Measurements from ENCODE around the gene ABTB1. TPM values are rescaled to one million over a fixed set of nuclear protein-coding genes. Genes with fewer than 3 reads are reported as not detected.

Gene ABTB1
- total and polyA plus RNA-seq, 3 experiments from 2014 or later = 21.7 to 64.0 (median 23.1) TPM

DNA sequence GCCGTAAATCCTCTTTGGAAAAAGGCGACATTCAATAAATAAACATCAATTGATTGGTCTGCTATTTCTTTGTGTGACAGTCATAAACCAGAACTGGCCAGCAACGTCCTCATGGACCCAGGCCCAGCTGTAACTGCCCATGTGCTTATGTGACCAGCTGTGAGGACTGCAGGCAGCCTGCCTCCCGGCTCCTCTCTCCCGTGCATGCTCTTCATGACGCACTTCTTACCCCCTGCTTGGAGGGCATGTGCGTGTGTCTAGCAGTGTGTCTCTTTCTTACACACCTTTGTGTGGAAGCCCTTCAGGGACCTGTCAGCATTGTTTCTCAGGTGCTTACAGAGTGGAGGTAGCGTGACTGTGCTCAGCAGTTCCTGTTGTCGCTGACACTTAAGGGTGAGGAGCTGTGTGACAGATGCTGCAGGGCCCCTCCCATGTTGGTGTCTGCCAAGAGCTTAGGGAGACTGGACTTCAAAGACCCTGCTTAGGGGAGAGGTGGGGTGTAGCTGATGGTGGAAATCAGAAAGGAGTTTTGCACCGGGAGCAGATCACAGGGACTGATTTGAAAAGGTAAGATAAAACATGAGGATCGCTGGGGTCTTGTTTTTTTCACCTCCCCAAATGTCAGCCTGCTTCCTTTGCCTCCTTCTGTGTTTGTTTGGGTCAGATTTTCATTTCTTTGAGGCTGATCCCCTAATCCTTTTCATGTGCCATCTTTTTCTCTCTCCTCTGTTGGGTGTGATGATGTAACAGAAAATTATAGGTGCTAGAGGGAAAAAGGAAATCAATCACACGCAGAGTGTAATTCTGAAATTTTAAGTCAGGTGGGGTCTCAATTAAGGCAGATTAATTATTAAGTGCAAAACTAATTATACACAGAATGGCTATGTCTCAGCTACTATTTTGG lies 41.7 kb upstream of the ABTB1 start:
- Mint-ChIP-seq H3K27me3 (peaks cover 16 to 33% of the 10 kb centered on the region in 2 donors), H3K4me3 (peak overlapping the region; percentile 41 to 96 (median 72)), H3K9me3 (no peaks in the 10 kb centered on the region), H3K4me1 (peaks cover 40 to 48% (median 43%) of the 10 kb centered on the region in 3 donors), H3K36me3 (peaks cover 0 to 4% (median 2%) of the 10 kb centered on the region in 3 donors), H3K27ac (peak overlapping the region in 1 of 8 donors; percentile 57)
- CTCF ChIA-PET = no interaction called here
- H3K36me3 ChIP-seq (ENCODE audit: insufficient read depth, low read length) = no peaks in the 10 kb centered on the region
- no peak overlapping the region for H3K27ac ChIP-seq (ENCODE audit: low read depth, low read length)
- no peaks in the 10 kb centered on the region for H3K9me3 ChIP-seq (ENCODE audit: low read length)
- no peak overlapping the region for H3K4me3 ChIP-seq (ENCODE audit: low read length)
- H3K27me3 ChIP-seq (ENCODE audit: insufficient read depth, low read length, poor library complexity, severe bottlenecking) = peaks cover 8% of the 10 kb centered on the region
- peaks cover 17% of the 10 kb centered on the region for H3K4me1 ChIP-seq (ENCODE audit: insufficient read depth, low read length)
- POLR2A ChIA-PET = no interaction called here
- DNase-seq = no peak

- no peak overlapping the region for H3K4me3 Mint-ChIP-seq
- H3K27me3 Mint-ChIP-seq = peaks cover 16 to 33% of the 10 kb centered on the region in 2 donors
- Histone ChIP-seq H3K27ac (ENCODE audit: low read depth, low read length) (no peak overlapping the region), H3K4me3 (ENCODE audit: low read length) (no peak overlapping the region), H3K27me3 (ENCODE audit: insufficient read depth, low read length, poor library complexity, severe bottlenecking) (peaks cover 8% of the 10 kb centered on the region), H3K4me1 (ENCODE audit: insufficient read depth, low read length) (peaks cover 19% of the 10 kb centered on the region), H3K9me3 (ENCODE audit: low read length) (no peaks in the 10 kb centered on the region), H3K36me3 (ENCODE audit: insufficient read depth, low read length) (no peaks in the 10 kb centered on the region)
- POLR2A ChIA-PET = no interaction called here
- CTCF ChIA-PET = no interaction called here
- DNase-seq = no peak
- peaks cover 0 to 4% (median 3%) of the 10 kb centered on the region in 3 donors for H3K36me3 Mint-ChIP-seq
- H3K4me1 Mint-ChIP-seq = peaks cover 29 to 38% (median 33%) of the 10 kb centered on the region in 3 donors
- no peaks in the 10 kb centered on the region for H3K9me3 Mint-ChIP-seq
- H3K27ac Mint-ChIP-seq = peak overlapping the region in 1 of 8 donors; percentile 84
These were observed 40.5 kb upstream of the ABTB1 start for GRCh38 chr3:127632035-127632820.

- peaks cover 4% of the 10 kb centered on the region for H3K27me3 ChIP-seq (ENCODE audit: insufficient read depth, low read length, poor library complexity, severe bottlenecking)
- Mint-ChIP-seq H3K9me3 (no peaks in the 10 kb centered on the region), H3K27me3 (peaks cover 11 to 28% of the 10 kb centered on the region in 2 donors), H3K4me1 (peaks cover 20 to 29% (median 23%) of the 10 kb centered on the region in 3 donors), H3K27ac (no peak overlapping the region), H3K4me3 (peak overlapping the region in 1 of 7 donors; percentile 8), H3K36me3 (peaks cover 0 to 5% (median under 1%) of the 10 kb centered on the region in 3 donors)
- no peak overlapping the region for H3K27ac ChIP-seq (ENCODE audit: low read depth, low read length)
- H3K9me3 ChIP-seq (ENCODE audit: low read length) = no peaks in the 10 kb centered on the region
- no peak for DNase-seq
- H3K36me3 ChIP-seq (ENCODE audit: insufficient read depth, low read length) = no peaks in the 10 kb centered on the region
- H3K4me1 ChIP-seq (ENCODE audit: insufficient read depth, low read length) = peaks cover 25% of the 10 kb centered on the region
- no peak overlapping the region for H3K4me3 ChIP-seq (ENCODE audit: low read length)
- POLR2A ChIA-PET = no interaction called here
- CTCF ChIA-PET = interaction anchor here (1.5 kb wide), 1 partner anchor 25 kb away, joined by 3 read pairs; no protein-coding TSS in a partner anchor
These were observed 38.1 kb upstream of the ABTB1 start for GRCh38 chr3:127634653-127635052.

DNA sequence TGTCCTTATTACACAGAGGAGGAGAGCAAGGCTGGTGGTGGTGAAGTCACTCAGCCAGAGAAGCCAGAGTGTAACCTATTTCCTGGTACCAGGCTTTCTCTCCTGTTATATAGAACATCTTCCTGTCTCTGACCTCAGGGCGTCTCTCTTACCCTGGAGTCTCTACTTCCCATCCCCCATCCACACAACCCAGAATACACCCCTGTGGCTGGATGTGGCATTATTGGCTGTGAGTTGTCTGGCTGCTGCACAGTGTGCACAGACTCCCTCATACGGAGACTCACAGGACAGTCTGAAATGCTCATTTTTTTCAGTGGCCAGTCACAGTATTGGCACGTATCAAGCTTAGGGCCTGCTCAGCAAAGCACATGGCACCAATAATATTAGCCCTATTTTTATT lies 35.2 kb upstream of the ABTB1 start:
- Mint-ChIP-seq H3K27me3 (peaks cover 0 to 11% of the 10 kb centered on the region in 2 donors), H3K4me3 (peak overlapping the region in 1 of 7 donors; percentile 42), H3K9me3 (no peaks in the 10 kb centered on the region), H3K36me3 (peaks cover 0 to 8% (median 0%) of the 10 kb centered on the region in 3 donors), H3K4me1 (peaks cover 6 to 11% (median 10%) of the 10 kb centered on the region in 3 donors), H3K27ac (peak overlapping the region in 4 of 8 donors; percentile 48 to 87 (median 60))
- CTCF ChIA-PET = interaction anchor here (0.7 to 0.9 kb wide), 2 partner anchors 11 to 14 kb away, joined by 3 read pairs; no protein-coding TSS in a partner anchor
- H3K4me1 ChIP-seq (ENCODE audit: insufficient read depth, low read length) = peaks cover 9% of the 10 kb centered on the region
- H3K27me3 ChIP-seq (ENCODE audit: insufficient read depth, low read length, poor library complexity, severe bottlenecking) = no peaks in the 10 kb centered on the region
- no peak overlapping the region for H3K4me3 ChIP-seq (ENCODE audit: low read length)
- no peaks in the 10 kb centered on the region for H3K36me3 ChIP-seq (ENCODE audit: insufficient read depth, low read length)
- POLR2A ChIA-PET = interaction anchor here (1.0 kb wide), 1 partner anchor 35 kb away, joined by 3 read pairs; no protein-coding TSS in a partner anchor
- H3K9me3 ChIP-seq (ENCODE audit: low read length) = no peaks in the 10 kb centered on the region
- H3K27ac ChIP-seq (ENCODE audit: low read depth, low read length) = no peak overlapping the region
- peak in 1 of 5 donors; percentile 21 for DNase-seq

- Mint-ChIP-seq H3K27ac (peak overlapping the region in 2 of 8 donors; percentile 12 to 55), H3K36me3 (peaks cover 0 to 8% (median 0%) of the 10 kb centered on the region in 3 donors), H3K27me3 (peaks cover 0 to 11% of the 10 kb centered on the region in 2 donors), H3K4me1 (peaks cover 6 to 11% (median 10%) of the 10 kb centered on the region in 3 donors), H3K9me3 (no peaks in the 10 kb centered on the region), H3K4me3 (no peak overlapping the region)
- peaks cover 9% of the 10 kb centered on the region for H3K4me1 ChIP-seq (ENCODE audit: insufficient read depth, low read length)
- no peak overlapping the region for H3K27ac ChIP-seq (ENCODE audit: low read depth, low read length)
- H3K36me3 ChIP-seq (ENCODE audit: insufficient read depth, low read length) = no peaks in the 10 kb centered on the region
- H3K9me3 ChIP-seq (ENCODE audit: low read length) = no peaks in the 10 kb centered on the region
- no peaks in the 10 kb centered on the region for H3K27me3 ChIP-seq (ENCODE audit: insufficient read depth, low read length, poor library complexity, severe bottlenecking)
- POLR2A ChIA-PET = interaction anchor here (1.0 kb wide), 1 partner anchor 34 kb away, joined by 3 read pairs; no protein-coding TSS in a partner anchor
- H3K4me3 ChIP-seq (ENCODE audit: low read length) = no peak overlapping the region
- DNase-seq = no peak
- CTCF ChIA-PET = interaction anchor here (0.7 to 0.9 kb wide), 2 partner anchors 10 to 14 kb away, joined by 3 read pairs; no protein-coding TSS in a partner anchor
These were observed 34.8 kb upstream of the ABTB1 start for GRCh38 chr3:127637971-127638370.

DNA sequence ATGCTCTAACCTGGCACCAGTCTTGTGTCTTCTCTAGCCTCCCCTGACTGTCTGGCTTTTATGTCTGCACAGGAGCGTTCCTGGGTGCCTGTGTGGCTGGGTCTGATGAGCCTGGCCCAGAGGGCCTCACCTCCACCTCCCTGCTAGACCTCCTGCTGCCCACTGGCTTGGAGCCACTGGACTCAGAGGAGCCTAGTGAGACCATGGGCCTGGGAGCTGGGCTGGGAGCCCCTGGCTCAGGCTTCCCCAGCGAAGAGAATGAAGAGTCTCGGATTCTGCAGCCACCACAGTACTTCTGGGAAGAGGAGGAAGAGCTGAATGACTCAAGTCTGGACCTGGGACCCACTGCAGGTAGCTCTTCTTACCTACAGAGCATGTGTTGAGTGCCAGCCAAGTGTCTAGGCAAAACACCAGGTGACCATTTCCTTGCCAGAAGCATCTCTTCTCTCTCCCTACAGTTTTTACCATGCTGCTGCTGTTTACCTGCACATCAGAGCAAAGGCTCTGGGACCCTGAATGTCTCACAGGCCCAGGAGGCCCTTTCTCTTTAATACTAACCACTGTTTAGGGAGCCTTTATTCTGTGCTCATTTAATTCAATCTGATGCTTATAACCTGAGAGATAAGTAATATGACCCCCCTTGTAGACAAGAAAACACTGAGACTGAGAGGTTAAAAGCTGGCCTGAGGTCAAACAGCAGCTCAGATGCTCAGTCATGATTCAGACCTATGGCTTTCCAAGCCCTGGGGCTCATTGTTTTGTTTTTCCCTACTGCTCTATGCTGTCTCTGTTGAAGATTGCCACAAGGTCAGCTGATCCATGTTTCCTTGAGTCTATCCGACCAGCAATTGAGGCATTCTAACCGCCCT lies 33.3 kb upstream of the ABTB1 start:
- POLR2A ChIA-PET = no interaction called here

DNA sequence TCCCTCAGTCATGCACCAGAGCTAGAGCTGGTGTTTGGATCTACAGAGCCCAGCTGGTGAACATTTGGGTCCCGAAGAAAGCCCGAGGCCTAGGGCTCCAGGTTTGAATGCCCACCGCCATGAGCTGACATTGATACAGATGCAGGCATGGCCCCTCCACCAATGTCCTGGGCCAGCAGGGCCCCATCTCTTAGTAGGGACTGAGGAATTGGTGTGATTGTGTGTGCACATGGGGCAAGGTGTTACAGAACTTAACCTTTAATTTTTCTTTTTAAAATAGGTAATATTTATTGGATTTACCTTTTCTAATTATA lies 32.8 kb upstream of the ABTB1 start:
- Histone ChIP-seq H3K4me1 (ENCODE audit: insufficient read depth, low read length) (peaks cover 9% of the 10 kb centered on the region), H3K9me3 (ENCODE audit: low read length) (no peaks in the 10 kb centered on the region), H3K27ac (ENCODE audit: low read depth, low read length) (no peak overlapping the region), H3K27me3 (ENCODE audit: insufficient read depth, low read length, poor library complexity, severe bottlenecking) (no peaks in the 10 kb centered on the region), H3K4me3 (ENCODE audit: low read length) (no peak overlapping the region), H3K36me3 (ENCODE audit: insufficient read depth, low read length) (no peaks in the 10 kb centered on the region)
- Mint-ChIP-seq H3K4me3 (no peak overlapping the region), H3K36me3 (peaks cover 0 to 8% (median 1%) of the 10 kb centered on the region in 3 donors), H3K27ac (no peak overlapping the region), H3K9me3 (no peaks in the 10 kb centered on the region), H3K4me1 (peaks cover 6 to 11% (median 10%) of the 10 kb centered on the region in 3 donors), H3K27me3 (peaks cover 0 to under 1% of the 10 kb centered on the region in 2 donors)
- CTCF ChIA-PET = no interaction called here
- POLR2A ChIA-PET = no interaction called here
- DNase-seq = no peak

More for the DNA sequence above, 33.3 kb upstream of the ABTB1 start:
- Mint-ChIP-seq H3K36me3 (peaks cover 0 to 8% (median 1%) of the 10 kb centered on the region in 3 donors), H3K9me3 (no peaks in the 10 kb centered on the region), H3K27ac (no peak overlapping the region), H3K27me3 (peaks cover 0 to 4% of the 10 kb centered on the region in 2 donors), H3K4me1 (peaks cover 6 to 11% (median 10%) of the 10 kb centered on the region in 3 donors), H3K4me3 (no peak overlapping the region)
- no peak overlapping the region for H3K4me3 ChIP-seq (ENCODE audit: low read length)
- DNase-seq = no peak
- no peaks in the 10 kb centered on the region for H3K9me3 ChIP-seq (ENCODE audit: low read length)
- CTCF ChIA-PET = no interaction called here
- H3K27ac ChIP-seq (ENCODE audit: low read depth, low read length) = no peak overlapping the region
- H3K27me3 ChIP-seq (ENCODE audit: insufficient read depth, low read length, poor library complexity, severe bottlenecking) = no peaks in the 10 kb centered on the region
- no peaks in the 10 kb centered on the region for H3K36me3 ChIP-seq (ENCODE audit: insufficient read depth, low read length)
- H3K4me1 ChIP-seq (ENCODE audit: insufficient read depth, low read length) = peaks cover 9% of the 10 kb centered on the region
